H1 (cell line): ENCODE measurements around the gene BCO1. TPM values are rescaled to one million over a fixed set of nuclear protein-coding genes. Genes with fewer than 3 reads are reported as not detected.

ENCODE experiments used
- CTCF ChIA-PET: fragments of 300-600 bp; sonication (Branson Sonifier 250); formaldehyde crosslinking; loops from one replicate; lab custom pipeline; 2021; ENCODE audit not compliant: partially characterized antibody; lab: Charles Lee
- POLR2A ChIA-PET: fragments of 300-600 bp; sonication (Branson Sonifier 250); formaldehyde crosslinking; loops from one replicate; lab custom pipeline; 2021; ENCODE audit warnings: inconsistent platforms; ENCODE audit not compliant: partially characterized antibody; lab: Charles Lee
- DNase-seq, 2 experiments: peaks; one replicate each; pipeline versions ENCODE4 v3.0.0 to v3.0.0-alpha.2; 2010 to 2022; ENCODE audit warnings: low spot score in 2 of 2, low read depth in 1 of 2, mixed read lengths in 1 of 2
- FAIRE-seq: peaks from 2 replicates; lab custom pipeline; 2011; peaks lifted over from hg19 to GRCh38; lab: Jason Lieb, UNC
- H2AFZ ChIP-seq: 2 replicates; pipeline ENCODE4 v1.8.1; 2012; ENCODE audit warnings: low read length, inconsistent platforms
- H2AK5ac ChIP-seq: 2 replicates; pipeline ENCODE4 v1.6.1; 2013; ENCODE audit warnings: low read depth, low read length
- H2BK120ac ChIP-seq: replicated peaks from 2 replicates; pipeline ENCODE3; 2013; ENCODE audit warnings: low read depth, low read length, inconsistent platforms
- H2BK12ac ChIP-seq: 2 replicates; pipeline ENCODE4 v1.6.1; 2013; ENCODE audit warnings: low read depth, low read length
- H2BK15ac ChIP-seq: 2 replicates; pipeline ENCODE4 v1.6.1; 2013; ENCODE audit warnings: low read length
- H2BK20ac ChIP-seq: 2 replicates; pipeline ENCODE4 v1.6.1; 2013; ENCODE audit warnings: low read length
- H2BK5ac ChIP-seq: 2 replicates; pipeline ENCODE4 v1.6.1; 2013; ENCODE audit warnings: low read depth, low read length
- H3K14ac ChIP-seq: 2 replicates; pipeline ENCODE4 v1.6.1; 2013; ENCODE audit warnings: inconsistent platforms; ENCODE audit not compliant: insufficient read length
- H3K18ac ChIP-seq: 2 replicates; pipeline ENCODE4 v1.6.1; 2013; ENCODE audit warnings: low read length; ENCODE audit errors: extremely low read depth
- H3K23ac ChIP-seq: 2 replicates; pipeline ENCODE4 v1.6.1; 2013; ENCODE audit warnings: inconsistent platforms; ENCODE audit not compliant: insufficient read length
- H3K23me2 ChIP-seq: 2 replicates; pipeline ENCODE4 v1.6.1; 2013; ENCODE audit warnings: low read depth, low read length
- H3K27ac ChIP-seq: 2 replicates; pipeline ENCODE4 v1.6.1; 2011; ENCODE audit warnings: low read depth, low read length, inconsistent platforms
- H3K27me3 ChIP-seq, 4 experiments: replicated peaks in 1 of 4; 1 replicate in 1 of 4; 2 replicates in 3 of 4; pipeline versions ENCODE4 v1.6.1 to v1.8.1; 2011 to 2013; ENCODE audit warnings: low read length in 3 of 4, mild to moderate bottlenecking in 3 of 4, inconsistent platforms in 2 of 4, mixed read lengths in 2 of 4, moderate library complexity in 1 of 4; ENCODE audit not compliant: control insufficient read depth in 3 of 4, insufficient read depth in 3 of 4; ENCODE audit errors: extremely low read depth in 1 of 4
- H3K36me3 ChIP-seq, 4 experiments: 2 replicates each; pipeline versions ENCODE4 v1.6.1 to v1.8.1; 2011 to 2013; ENCODE audit warnings: mild to moderate bottlenecking in 4 of 4, low read length in 3 of 4, moderate library complexity in 2 of 4, control low read depth in 1 of 4, inconsistent platforms in 1 of 4; ENCODE audit not compliant: insufficient read depth in 4 of 4, control insufficient read depth in 2 of 4
- H3K4ac ChIP-seq: replicated peaks from 2 replicates; pipeline ENCODE3; 2013; ENCODE audit warnings: low read length, low read depth, mixed read lengths, inconsistent platforms; ENCODE audit not compliant: insufficient read length
- H3K4me1 ChIP-seq, 4 experiments: replicated peaks in 1 of 4; 1 replicate in 1 of 4; 2 replicates in 3 of 4; pipeline versions ENCODE4 v1.6.1 to v1.8.1; 2011 to 2013; ENCODE audit warnings: low read length in 3 of 4, inconsistent platforms in 2 of 4, mixed read lengths in 1 of 4; ENCODE audit not compliant: insufficient read depth in 4 of 4, control insufficient read depth in 3 of 4
- H3K4me2 ChIP-seq, 2 experiments: 2 replicates each; pipeline versions ENCODE4 v1.6.1 to v1.8.1; 2011 to 2013; ENCODE audit warnings: low read depth in 2 of 2, low read length in 2 of 2, control low read depth in 1 of 2, inconsistent platforms in 1 of 2, mild to moderate bottlenecking in 1 of 2; ENCODE audit not compliant: insufficient read depth in 1 of 2
- H3K4me3 ChIP-seq, 4 experiments: fragments of 200-600, 300-600 bp in 1 of 4; sonication (generic), shearing (Covaris generic), sonication (Bioruptor Twin) in 1 of 4; 2 replicates each; pipeline versions ENCODE4 v1.5.1 to v1.8.1; 2011 to 2016; ENCODE audit warnings: low read length in 4 of 4, low read depth in 3 of 4, control low read depth in 2 of 4, inconsistent platforms in 2 of 4, mild to moderate bottlenecking in 2 of 4, mixed read lengths in 1 of 4, moderate library complexity in 1 of 4; ENCODE audit not compliant: insufficient read depth in 2 of 4; ENCODE audit errors: extremely low read depth in 1 of 4
- H3K56ac ChIP-seq: replicated peaks from 2 replicates; pipeline ENCODE3; 2013; ENCODE audit warnings: low read depth, mild to moderate bottlenecking, mixed read lengths, low read length, inconsistent platforms; ENCODE audit not compliant: insufficient read length
- H3K79me1 ChIP-seq: 2 replicates; pipeline ENCODE4 v1.6.1; 2013; ENCODE audit warnings: low read depth, low read length, control low read depth
- H3K79me2 ChIP-seq, 2 experiments: 2 replicates each; pipeline versions ENCODE4 v1.6.1 to v1.8.1; 2012 to 2013; ENCODE audit warnings: low read length in 2 of 2, mild to moderate bottlenecking in 2 of 2, inconsistent platforms in 1 of 2; ENCODE audit not compliant: insufficient read depth in 2 of 2, control insufficient read depth in 1 of 2
- H3K9ac ChIP-seq, 4 experiments: replicated peaks in 1 of 4; 1 replicate in 1 of 4; 2 replicates in 3 of 4; pipeline versions ENCODE4 v1.6.1 to v1.8.1; 2011 to 2013; ENCODE audit warnings: low read depth in 3 of 4, low read length in 3 of 4, control low read depth in 2 of 4, mild to moderate bottlenecking in 2 of 4, moderate library complexity in 2 of 4, inconsistent platforms in 1 of 4; ENCODE audit errors: extremely low read depth in 1 of 4
- H3K9me3 ChIP-seq, 2 experiments: 2 replicates each; pipeline versions ENCODE4 v1.6.1 to v1.8.1; 2012 to 2013; ENCODE audit warnings: mild to moderate bottlenecking in 2 of 2, moderate library complexity in 2 of 2, control low read depth in 1 of 2, inconsistent platforms in 1 of 2, low read depth in 1 of 2, low read length in 1 of 2, mixed read lengths in 1 of 2; ENCODE audit not compliant: insufficient read depth in 2 of 2
- H4K20me1 ChIP-seq, 2 experiments: replicated peaks in 1 of 2; 2 replicates each; pipeline versions ENCODE3 to v1.8.1; 2011 to 2013; ENCODE audit warnings: inconsistent platforms in 2 of 2, low read length in 2 of 2, mild to moderate bottlenecking in 1 of 2; ENCODE audit not compliant: insufficient read depth in 2 of 2, control insufficient read depth in 1 of 2
- H4K5ac ChIP-seq: 2 replicates; pipeline ENCODE4 v1.6.1; 2013; ENCODE audit warnings: low read length, low read depth, mixed read lengths, inconsistent platforms; ENCODE audit not compliant: insufficient read length
- H4K8ac ChIP-seq: 2 replicates; pipeline ENCODE4 v1.8.0; 2013; ENCODE audit warnings: mild to moderate bottlenecking, moderate library complexity, low read length, inconsistent platforms; ENCODE audit not compliant: insufficient read depth; ENCODE audit errors: extremely low read depth
- H4K91ac ChIP-seq: replicated peaks from 2 replicates; pipeline ENCODE3; 2013; ENCODE audit warnings: low read length, mixed read lengths, inconsistent platforms; ENCODE audit not compliant: insufficient read length
- CBX8 ChIP-seq: fragments of 300-800, 300-1000 bp; sonication (generic); IDR thresholded peaks from 2 replicates; pipeline ENCODE4 v1.7.1; 2016; ENCODE audit warnings: low read depth, low read length, borderline replicate concordance
- CREB1 ChIP-seq: IDR thresholded peaks from 2 replicates; pipeline ENCODE4 v1.6.1; 2012; ENCODE audit warnings: inconsistent platforms
- CTBP2 ChIP-seq: IDR thresholded peaks from 2 replicates; pipeline ENCODE4 v1.7.0; 2011; ENCODE audit warnings: borderline replicate concordance, mild to moderate bottlenecking, moderate library complexity, mixed read lengths, low read length; ENCODE audit not compliant: insufficient read depth, insufficient read length
- EGR1 ChIP-seq: IDR thresholded peaks from 2 replicates; pipeline ENCODE4 v1.6.1; 2011; ENCODE audit warnings: low read depth, low read length, borderline replicate concordance
- EP300 ChIP-seq, 2 experiments: IDR thresholded peaks; 1 replicate in 1 of 2; 2 replicates in 1 of 2; pipeline ENCODE4 v1.6.1; 2011 to 2012; ENCODE audit warnings: low read depth in 2 of 2, low read length in 2 of 2, mild to moderate bottlenecking in 2 of 2, borderline replicate concordance in 1 of 2, inconsistent platforms in 1 of 2, moderate library complexity in 1 of 2
- GTF2F1 ChIP-seq: IDR thresholded peaks from 2 replicates; pipeline ENCODE4 v1.6.1; 2012; ENCODE audit warnings: low read depth, low read length, improper control_type of control experiment, borderline replicate concordance
- PHF8 ChIP-seq: fragments of 200-600 bp; sonication (generic); conservative IDR thresholded peaks from 2 replicates; pipeline ENCODE4 v1.7.1; 2012; ENCODE audit warnings: low read depth, mild to moderate bottlenecking, inconsistent platforms, low read length, moderate library complexity
- POLR2AphosphoS5 ChIP-seq: IDR thresholded peaks from 2 replicates; pipeline ENCODE4 v1.6.1; 2011; ENCODE audit warnings: low read depth, low read length
- RBBP5 ChIP-seq: IDR thresholded peaks from 2 replicates; pipeline ENCODE4 v1.7.1; 2012; ENCODE audit warnings: low read depth, mild to moderate bottlenecking, inconsistent platforms, low read length, moderate library complexity, borderline replicate concordance
- RNF2 ChIP-seq: fragments of 200-900, 300-1000 bp; sonication (generic); IDR thresholded peaks from 2 replicates; pipeline ENCODE4 v1.7.1; 2016; ENCODE audit warnings: borderline replicate concordance, low read depth, mild to moderate bottlenecking, antibody characterized with exemption, low read length; ENCODE audit not compliant: poor library complexity, severe bottlenecking; ENCODE audit errors: missing control alignments
- SUZ12 ChIP-seq: fragments of 200-600 bp; sonication (generic); IDR thresholded peaks from 2 replicates; pipeline ENCODE4 v1.6.1; 2012; ENCODE audit warnings: mild to moderate bottlenecking, inconsistent platforms, low read length, moderate library complexity, mixed read lengths
- TAF7 ChIP-seq: optimal IDR thresholded peaks from 2 replicates; pipeline ENCODE3; 2011; ENCODE audit warnings: low read depth, mild to moderate bottlenecking, inconsistent platforms, low read length, moderate library complexity, borderline replicate concordance
- ZNF274 ChIP-seq: IDR thresholded peaks from 2 replicates; pipeline ENCODE4 v1.7.0; 2012; ENCODE audit warnings: low read length, borderline replicate concordance; ENCODE audit errors: extremely low read depth
- WGBS, 2 experiments: shearing (Covaris generic) in 1 of 2; methylation state at CpG; one replicate each; pipeline versions ENCODE4 v1.1.6 to v1.1.7; 2013 to 2015; ENCODE audit warnings: low lambda C conversion rate in 2 of 2, mixed read lengths in 2 of 2, inconsistent platforms in 1 of 2, low coverage in 1 of 2, missing lambda C conversion rate in 1 of 2; ENCODE audit not compliant: insufficient replicate concordance in 2 of 2, insufficient coverage in 1 of 2, insufficient read length in 1 of 2; ENCODE audit errors: extremely low coverage in 1 of 2, missing lambda C conversion rate in 1 of 2; 5-methylcytosine and 5-hydroxymethylcytosine counted together
- polyA plus RNA-seq, 7 experiments: library from polyadenylated mRNA; depleted of rRNA in 3 of 7; stranded (reverse) in 5 of 7; unstranded in 2 of 7; fragments of >200 nt in 5 of 7; fragments of 200-250 nt in 2 of 7; gene quantifications; 1 replicate in 5 of 7; 2 replicates in 1 of 7; 4 replicates in 1 of 7; pipeline versions ENCODE4 v1.2.1 to v1.2.3, GENCODE V29; 2011 to 2013; ENCODE audit warnings: missing spikeins in 2 of 7, mixed read lengths in 2 of 7
- total RNA-seq: library from RNA; stranded (reverse); fragmentation: NEBNext Ultra II Directional; extraction: Animal tissue kit (Norgen Biotek cat#: 25700); gene quantifications from 2 replicates; pipeline ENCODE4 v1.2.1, GENCODE V29; 2021

BCO1 gene
- total and polyA plus RNA-seq, 2 of the 8 experiments (the other 6 are each of a cell fraction or from before 2014, with no cell fraction given): 0.21 TPM; not detected in 1

DNA sequence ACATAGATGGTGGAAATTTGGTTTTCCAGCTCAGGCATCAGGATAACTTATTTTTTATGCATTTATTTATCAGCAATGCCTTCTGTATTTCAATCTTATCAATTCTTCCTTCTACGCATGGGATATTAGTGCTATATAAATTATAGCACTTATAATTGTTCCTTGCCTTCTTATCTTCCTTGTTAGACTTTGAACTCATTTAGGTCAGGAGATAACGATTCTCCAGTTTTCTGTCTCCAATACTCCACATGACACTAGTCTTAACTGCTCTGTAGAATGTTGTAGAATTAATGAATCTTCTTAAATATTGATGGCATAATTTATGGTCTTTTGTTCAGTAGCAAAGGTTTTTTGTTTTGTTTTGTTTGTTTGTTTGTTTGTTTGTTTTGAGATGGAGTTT is 10.7 kb upstream of the BCO1 start:
- Histone ChIP-seq H3K9me3 (no peaks in the 10 kb centered on the region), H3K4me1 (no peaks in the 10 kb centered on the region), H3K18ac (no peak overlapping the region), H3K4me3 (no peak overlapping the region), H3K79me2 (no peaks in the 10 kb centered on the region), H4K8ac (no peak overlapping the region), H3K14ac (no peak overlapping the region), H3K4me2 (no peak overlapping the region), H3K56ac (no peak overlapping the region), H3K9ac (no peak overlapping the region), H2AFZ (no peak overlapping the region), H4K91ac (no peak overlapping the region), H2BK120ac (no peak overlapping the region), H4K20me1 (no peaks in the 10 kb centered on the region), H3K27me3 (0 out of 7 replicates have a peak, but pooled peaks cover 0 to 2% (median 0%) of the 10 kb centered on the region in 4 experiments), H3K4ac (no peak overlapping the region), H2BK5ac (no peak overlapping the region), H2BK15ac (no peak overlapping the region), H2AK5ac (no peak overlapping the region), H3K79me1 (no peaks in the 10 kb centered on the region), H3K36me3 (no peaks in the 10 kb centered on the region), H4K5ac (no peak overlapping the region), H3K23ac (no peak overlapping the region), H3K23me2 (no peaks in the 10 kb centered on the region), H2BK12ac (no peak overlapping the region), H2BK20ac (no peak overlapping the region), H3K27ac (no peak overlapping the region)
- FAIRE-seq: no peak
- ChIA-PET POLR2A (interaction anchor here (1.2 kb wide), 1 partner anchor 86 kb away, joined by 3 read pairs; no protein-coding TSS in a partner anchor), CTCF (interaction anchor here (1.8 kb wide), 1 partner anchor 34 kb away, joined by 7 read pairs; no protein-coding TSS in a partner anchor)
- WGBS, 2 experiments: 98% methylated on average over 2 of the region's 2 CpGs; no CpG with 5 or more reads in 1 of the 2 experiments
- DNase-seq: no peak
- TF ChIP-seq PHF8 (no peak), ZNF274 (no peak), TAF7 (no peak), SUZ12 (no peak), EGR1 (no peak), CREB1 (no peak), RBBP5 (no peak), CTBP2 (no peak), CBX8 (no peak), GTF2F1 (no peak), RNF2 (no peak), EP300 (IDR thresholded peaks at IDR 0.05; ENCODE audit: borderline replicate concordance in 1 of 2, low read depth in 2 of 2, low read length in 2 of 2) (no peak), POLR2AphosphoS5 (no peak)
